AG04450 (cell line): ENCODE data around the gene PRRC2C. TPM values are rescaled to one million over a fixed set of nuclear protein-coding genes. Genes with fewer than 3 reads are reported as not detected.

Experiments used
- CTCF ChIA-PET: fragments of 300-600, 350-600 bp; formaldehyde crosslinking; extraction: SDS; loops from one replicate; lab custom pipeline; 2022; ENCODE audit warnings: antibody characterized with exemption, inconsistent platforms; lab: Charles Lee
- POLR2A ChIA-PET: fragments of 350-600 bp; formaldehyde crosslinking; extraction: SDS; loops from one replicate; lab custom pipeline; 2021; ENCODE audit warnings: antibody characterized with exemption, inconsistent platforms; lab: Yijun Ruan, JAX
- DNase-seq: peaks from one replicate; pipeline ENCODE4 v3.0.0-alpha.2; 2011; ENCODE audit warnings: low read depth, low spot score
- H3K27ac ChIP-seq: one replicate; pipeline ENCODE4 v1.5.1; 2012; ENCODE audit warnings: low read depth, low read length, control low read depth
- H3K27me3 ChIP-seq: one replicate; pipeline ENCODE4 v1.6.0; 2012; ENCODE audit warnings: low read length; ENCODE audit not compliant: control insufficient read depth, insufficient read depth
- H3K4me3 ChIP-seq: 2 replicates; pipeline ENCODE4 v1.5.1; 2011; ENCODE audit warnings: mild to moderate bottlenecking, low read depth, low read length, control low read depth
- H3K9me3 ChIP-seq: 2 replicates; pipeline ENCODE4 v1.5.1; 2012; ENCODE audit warnings: low read length; ENCODE audit not compliant: control insufficient read depth, insufficient read depth
- polyA plus RNA-seq: library from polyadenylated mRNA; depleted of rRNA; stranded (reverse); fragments of >200 nt; gene quantifications from 2 replicates; pipeline ENCODE4 v1.2.3, GENCODE V29; 2011
- TF ChIP-seq, protein P1 (sequence below): IDR thresholded peaks from 2 replicates; pipeline ENCODE4 v1.5.1; 2011; ENCODE audit warnings: low read depth, low read length, control low read depth, inconsistent platforms

PRRC2C gene
- polyA plus RNA-seq, 1 experiment: 66.4 TPM

GRCh38 chr1:171625225-171625624 is 139.9 kb downstream of the PRRC2C start:
- CTCF ChIA-PET: interaction anchor here (2.1 kb wide), 1 partner anchor 20 kb away, joined by 16 read pairs; no protein-coding TSS in a partner anchor
- POLR2A ChIA-PET: no interaction called here
- no peak overlapping the region for H3K27ac ChIP-seq

DNA sequence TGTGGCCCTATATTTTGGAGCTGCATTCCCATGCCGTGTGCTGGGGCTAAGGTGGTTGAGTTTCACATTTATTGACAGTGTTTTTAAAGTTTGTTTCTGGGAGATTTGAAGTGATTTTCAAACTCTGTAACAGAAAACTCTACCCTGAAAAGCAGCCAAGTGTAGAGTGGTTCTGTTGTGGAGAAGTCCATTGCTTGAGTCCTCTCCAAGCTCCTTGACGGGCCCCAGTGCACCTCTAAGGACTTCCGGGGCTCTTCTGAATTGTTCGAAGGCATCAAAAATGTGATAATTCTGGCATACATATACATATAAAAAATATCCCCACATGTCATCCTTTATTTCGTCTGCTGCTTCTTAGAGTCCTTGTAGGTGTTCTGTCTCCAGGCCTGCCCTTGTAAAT is 141.7 kb downstream of the PRRC2C start:
- no peak overlapping the region for H3K27ac ChIP-seq
- POLR2A ChIA-PET: no interaction called here
- DNase-seq: no peak
- H3K9me3 ChIP-seq: no peaks in the 10 kb centered on the region
- CTCF ChIA-PET: no interaction called here
- no peak overlapping the region for H3K4me3 ChIP-seq
- peaks cover 2% of the 10 kb centered on the region for H3K27me3 ChIP-seq
- TF ChIP-seq, protein P1, sequence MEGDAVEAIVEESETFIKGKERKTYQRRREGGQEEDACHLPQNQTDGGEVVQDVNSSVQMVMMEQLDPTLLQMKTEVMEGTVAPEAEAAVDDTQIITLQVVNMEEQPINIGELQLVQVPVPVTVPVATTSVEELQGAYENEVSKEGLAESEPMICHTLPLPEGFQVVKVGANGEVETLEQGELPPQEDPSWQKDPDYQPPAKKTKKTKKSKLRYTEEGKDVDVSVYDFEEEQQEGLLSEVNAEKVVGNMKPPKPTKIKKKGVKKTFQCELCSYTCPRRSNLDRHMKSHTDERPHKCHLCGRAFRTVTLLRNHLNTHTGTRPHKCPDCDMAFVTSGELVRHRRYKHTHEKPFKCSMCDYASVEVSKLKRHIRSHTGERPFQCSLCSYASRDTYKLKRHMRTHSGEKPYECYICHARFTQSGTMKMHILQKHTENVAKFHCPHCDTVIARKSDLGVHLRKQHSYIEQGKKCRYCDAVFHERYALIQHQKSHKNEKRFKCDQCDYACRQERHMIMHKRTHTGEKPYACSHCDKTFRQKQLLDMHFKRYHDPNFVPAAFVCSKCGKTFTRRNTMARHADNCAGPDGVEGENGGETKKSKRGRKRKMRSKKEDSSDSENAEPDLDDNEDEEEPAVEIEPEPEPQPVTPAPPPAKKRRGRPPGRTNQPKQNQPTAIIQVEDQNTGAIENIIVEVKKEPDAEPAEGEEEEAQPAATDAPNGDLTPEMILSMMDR: no peak

More at GRCh38 chr1:171625225-171625624, 139.9 kb downstream of the PRRC2C start:
- H3K27me3 ChIP-seq: peaks cover 2% of the 10 kb centered on the region
- DNase-seq: no peak
- H3K9me3 ChIP-seq: no peaks in the 10 kb centered on the region
- TF ChIP-seq, protein P1: no peak
- H3K4me3 ChIP-seq: no peak overlapping the region

GRCh38 chr1:171628225-171628624 is 142.9 kb downstream of the PRRC2C start:
- CTCF ChIA-PET: no interaction called here
- no peak for DNase-seq
- Histone ChIP-seq H3K9me3 (no peaks in the 10 kb centered on the region), H3K27me3 (peaks cover 2% of the 10 kb centered on the region), H3K4me3 (no peak overlapping the region), H3K27ac (no peak overlapping the region)
- POLR2A ChIA-PET: no interaction called here
- TF ChIP-seq, protein P1: no peak

GRCh38 chr1:171635661-171636060 is 150.3 kb downstream of the PRRC2C start:
- CTCF ChIA-PET: interaction anchor here (1.6 kb wide), 1 partner anchor 9 kb away, joined by 9 read pairs; no protein-coding TSS in a partner anchor
- no peaks in the 10 kb centered on the region for H3K27me3 ChIP-seq
- no peak overlapping the region for H3K27ac ChIP-seq
- no peak overlapping the region for H3K4me3 ChIP-seq
- POLR2A ChIA-PET: no interaction called here
- TF ChIP-seq, protein P1: no peak
- DNase-seq: no peak
- H3K9me3 ChIP-seq: no peaks in the 10 kb centered on the region

- H3K27ac ChIP-seq: no peak overlapping the region
- H3K4me3 ChIP-seq: no peak overlapping the region
- H3K9me3 ChIP-seq: no peaks in the 10 kb centered on the region
- ChIA-PET POLR2A (no interaction called here), CTCF (interaction anchor here (1.6 kb wide), 1 partner anchor 9 kb away, joined by 9 read pairs; no protein-coding TSS in a partner anchor)
- H3K27me3 ChIP-seq: no peaks in the 10 kb centered on the region
- TF ChIP-seq, protein P1: no peak
- no peak for DNase-seq
Measured at GRCh38 chr1:171636141-171636540, 150.8 kb downstream of the PRRC2C start.
